ENCODE results near the gene POP7. TPM values are rescaled to one million over a fixed set of nuclear protein-coding genes. Genes with fewer than 3 reads are reported as not detected.

POP7 gene
- total RNA-seq, 1 experiment from 2014 or later: 79.2 TPM

DNA sequence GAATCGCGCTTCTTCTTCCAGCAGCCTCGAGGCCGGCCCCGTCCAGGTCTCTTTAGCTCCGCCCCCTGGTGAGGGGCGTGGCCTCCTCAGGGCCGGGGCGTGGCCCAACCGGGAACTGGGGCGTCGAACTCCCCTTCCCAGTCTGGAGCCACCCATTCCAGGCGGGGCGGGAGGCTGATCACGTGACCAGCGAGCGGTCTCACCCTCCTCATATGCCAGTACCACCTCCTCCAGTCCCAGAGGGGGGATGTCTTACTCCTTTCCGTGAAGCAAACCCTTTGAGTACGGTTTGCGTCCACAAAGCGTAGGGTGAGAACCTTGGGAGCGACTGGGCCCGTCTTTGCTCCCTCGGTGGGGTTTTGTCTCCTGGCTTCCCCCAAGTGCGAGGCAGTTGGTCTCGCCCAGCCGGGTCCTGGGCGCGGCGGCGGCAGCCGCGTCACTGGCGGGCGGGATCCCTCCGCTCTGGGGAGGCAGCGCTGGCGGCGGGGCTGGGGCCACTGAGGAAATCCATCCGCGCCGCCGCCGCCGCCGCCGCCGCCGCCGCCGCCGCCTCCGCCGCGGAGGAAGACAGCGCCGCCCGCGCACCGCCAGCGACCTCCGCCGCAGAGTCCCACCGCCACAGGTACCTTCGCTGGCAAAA, 32.5 kb upstream of the POP7 start, which contains the start of gene GNB2 (continued):
- TF ChIP-seq TCF7 (CRISPR knock-in tag; IDR thresholded peaks at IDR 0.05; ENCODE audit: low read depth) (no peak), ZNF232 (CRISPR knock-in tag; IDR thresholded peaks at IDR 0.05) (0 out of 2 replicates have a peak, but pooled peaks have one; percentile 38), MYBL2 (CRISPR knock-in tag; IDR thresholded peaks at IDR 0.05) (no peak), ZNF138 (CRISPR knock-in tag; conservative IDR thresholded peaks at IDR 0.05) (no peak), GTF2I (CRISPR knock-in tag; conservative IDR thresholded peaks at IDR 0.05) (no peak), NR1H2 (CRISPR knock-in tag; IDR thresholded peaks at IDR 0.05) (no peak), FOXK1 (CRISPR knock-in tag; IDR thresholded peaks at IDR 0.05) (peak; percentile 56; the same call in 1 of the 2 replicates), ZNF396 (CRISPR knock-in tag; IDR thresholded peaks at IDR 0.05; ENCODE audit: borderline replicate concordance) (no peak), OVOL2 (CRISPR knock-in tag; IDR thresholded peaks at IDR 0.05; ENCODE audit: borderline replicate concordance) (no peak), CREB1 (CRISPR knock-in tag; IDR thresholded peaks at IDR 0.05) (no peak), SMAD3 (CRISPR knock-in tag; IDR thresholded peaks at IDR 0.05; ENCODE audit: borderline replicate concordance) (no peak), GRHL2 (CRISPR knock-in tag; IDR thresholded peaks at IDR 0.05; ENCODE audit: insufficient replicate concordance, severe bottlenecking) (no peak), NFE2L1 (CRISPR knock-in tag; IDR thresholded peaks at IDR 0.05) (no peak), NR3C1 (CRISPR knock-in tag; conservative IDR thresholded peaks at IDR 0.05; ENCODE audit: low read depth) (no peak), SP1 (CRISPR knock-in tag; conservative IDR thresholded peaks at IDR 0.05) (peak; percentile 93), ZNF219 (CRISPR knock-in tag; IDR thresholded peaks at IDR 0.05; ENCODE audit: borderline replicate concordance) (no peak), CBFB (CRISPR knock-in tag; IDR thresholded peaks at IDR 0.05; ENCODE audit: low read depth) (no peak), TEAD4 (CRISPR knock-in tag; IDR thresholded peaks at IDR 0.05) (no peak)
- TF ChIP-seq, protein P1, sequence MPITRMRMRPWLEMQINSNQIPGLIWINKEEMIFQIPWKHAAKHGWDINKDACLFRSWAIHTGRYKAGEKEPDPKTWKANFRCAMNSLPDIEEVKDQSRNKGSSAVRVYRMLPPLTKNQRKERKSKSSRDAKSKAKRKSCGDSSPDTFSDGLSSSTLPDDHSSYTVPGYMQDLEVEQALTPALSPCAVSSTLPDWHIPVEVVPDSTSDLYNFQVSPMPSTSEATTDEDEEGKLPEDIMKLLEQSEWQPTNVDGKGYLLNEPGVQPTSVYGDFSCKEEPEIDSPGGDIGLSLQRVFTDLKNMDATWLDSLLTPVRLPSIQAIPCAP (CRISPR knock-in tag; IDR thresholded peaks at IDR 0.05): no peak
- TF ChIP-seq, protein P2, sequence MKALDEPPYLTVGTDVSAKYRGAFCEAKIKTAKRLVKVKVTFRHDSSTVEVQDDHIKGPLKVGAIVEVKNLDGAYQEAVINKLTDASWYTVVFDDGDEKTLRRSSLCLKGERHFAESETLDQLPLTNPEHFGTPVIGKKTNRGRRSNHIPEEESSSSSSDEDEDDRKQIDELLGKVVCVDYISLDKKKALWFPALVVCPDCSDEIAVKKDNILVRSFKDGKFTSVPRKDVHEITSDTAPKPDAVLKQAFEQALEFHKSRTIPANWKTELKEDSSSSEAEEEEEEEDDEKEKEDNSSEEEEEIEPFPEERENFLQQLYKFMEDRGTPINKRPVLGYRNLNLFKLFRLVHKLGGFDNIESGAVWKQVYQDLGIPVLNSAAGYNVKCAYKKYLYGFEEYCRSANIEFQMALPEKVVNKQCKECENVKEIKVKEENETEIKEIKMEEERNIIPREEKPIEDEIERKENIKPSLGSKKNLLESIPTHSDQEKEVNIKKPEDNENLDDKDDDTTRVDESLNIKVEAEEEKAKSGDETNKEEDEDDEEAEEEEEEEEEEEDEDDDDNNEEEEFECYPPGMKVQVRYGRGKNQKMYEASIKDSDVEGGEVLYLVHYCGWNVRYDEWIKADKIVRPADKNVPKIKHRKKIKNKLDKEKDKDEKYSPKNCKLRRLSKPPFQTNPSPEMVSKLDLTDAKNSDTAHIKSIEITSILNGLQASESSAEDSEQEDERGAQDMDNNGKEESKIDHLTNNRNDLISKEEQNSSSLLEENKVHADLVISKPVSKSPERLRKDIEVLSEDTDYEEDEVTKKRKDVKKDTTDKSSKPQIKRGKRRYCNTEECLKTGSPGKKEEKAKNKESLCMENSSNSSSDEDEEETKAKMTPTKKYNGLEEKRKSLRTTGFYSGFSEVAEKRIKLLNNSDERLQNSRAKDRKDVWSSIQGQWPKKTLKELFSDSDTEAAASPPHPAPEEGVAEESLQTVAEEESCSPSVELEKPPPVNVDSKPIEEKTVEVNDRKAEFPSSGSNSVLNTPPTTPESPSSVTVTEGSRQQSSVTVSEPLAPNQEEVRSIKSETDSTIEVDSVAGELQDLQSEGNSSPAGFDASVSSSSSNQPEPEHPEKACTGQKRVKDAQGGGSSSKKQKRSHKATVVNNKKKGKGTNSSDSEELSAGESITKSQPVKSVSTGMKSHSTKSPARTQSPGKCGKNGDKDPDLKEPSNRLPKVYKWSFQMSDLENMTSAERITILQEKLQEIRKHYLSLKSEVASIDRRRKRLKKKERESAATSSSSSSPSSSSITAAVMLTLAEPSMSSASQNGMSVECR (CRISPR knock-in tag; IDR thresholded peaks at IDR 0.05; ENCODE audit: borderline replicate concordance): peak; percentile 68; the same call in 1 of the 2 replicates
- TF ChIP-seq, protein P3, sequence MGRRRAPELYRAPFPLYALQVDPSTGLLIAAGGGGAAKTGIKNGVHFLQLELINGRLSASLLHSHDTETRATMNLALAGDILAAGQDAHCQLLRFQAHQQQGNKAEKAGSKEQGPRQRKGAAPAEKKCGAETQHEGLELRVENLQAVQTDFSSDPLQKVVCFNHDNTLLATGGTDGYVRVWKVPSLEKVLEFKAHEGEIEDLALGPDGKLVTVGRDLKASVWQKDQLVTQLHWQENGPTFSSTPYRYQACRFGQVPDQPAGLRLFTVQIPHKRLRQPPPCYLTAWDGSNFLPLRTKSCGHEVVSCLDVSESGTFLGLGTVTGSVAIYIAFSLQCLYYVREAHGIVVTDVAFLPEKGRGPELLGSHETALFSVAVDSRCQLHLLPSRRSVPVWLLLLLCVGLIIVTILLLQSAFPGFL (CRISPR knock-in tag; IDR thresholded peaks at IDR 0.05; ENCODE audit: borderline replicate concordance): no peak
- TF ChIP-seq, protein P4, sequence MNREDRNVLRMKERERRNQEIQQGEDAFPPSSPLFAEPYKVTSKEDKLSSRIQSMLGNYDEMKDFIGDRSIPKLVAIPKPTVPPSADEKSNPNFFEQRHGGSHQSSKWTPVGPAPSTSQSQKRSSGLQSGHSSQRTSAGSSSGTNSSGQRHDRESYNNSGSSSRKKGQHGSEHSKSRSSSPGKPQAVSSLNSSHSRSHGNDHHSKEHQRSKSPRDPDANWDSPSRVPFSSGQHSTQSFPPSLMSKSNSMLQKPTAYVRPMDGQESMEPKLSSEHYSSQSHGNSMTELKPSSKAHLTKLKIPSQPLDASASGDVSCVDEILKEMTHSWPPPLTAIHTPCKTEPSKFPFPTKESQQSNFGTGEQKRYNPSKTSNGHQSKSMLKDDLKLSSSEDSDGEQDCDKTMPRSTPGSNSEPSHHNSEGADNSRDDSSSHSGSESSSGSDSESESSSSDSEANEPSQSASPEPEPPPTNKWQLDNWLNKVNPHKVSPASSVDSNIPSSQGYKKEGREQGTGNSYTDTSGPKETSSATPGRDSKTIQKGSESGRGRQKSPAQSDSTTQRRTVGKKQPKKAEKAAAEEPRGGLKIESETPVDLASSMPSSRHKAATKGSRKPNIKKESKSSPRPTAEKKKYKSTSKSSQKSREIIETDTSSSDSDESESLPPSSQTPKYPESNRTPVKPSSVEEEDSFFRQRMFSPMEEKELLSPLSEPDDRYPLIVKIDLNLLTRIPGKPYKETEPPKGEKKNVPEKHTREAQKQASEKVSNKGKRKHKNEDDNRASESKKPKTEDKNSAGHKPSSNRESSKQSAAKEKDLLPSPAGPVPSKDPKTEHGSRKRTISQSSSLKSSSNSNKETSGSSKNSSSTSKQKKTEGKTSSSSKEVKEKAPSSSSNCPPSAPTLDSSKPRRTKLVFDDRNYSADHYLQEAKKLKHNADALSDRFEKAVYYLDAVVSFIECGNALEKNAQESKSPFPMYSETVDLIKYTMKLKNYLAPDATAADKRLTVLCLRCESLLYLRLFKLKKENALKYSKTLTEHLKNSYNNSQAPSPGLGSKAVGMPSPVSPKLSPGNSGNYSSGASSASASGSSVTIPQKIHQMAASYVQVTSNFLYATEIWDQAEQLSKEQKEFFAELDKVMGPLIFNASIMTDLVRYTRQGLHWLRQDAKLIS (CRISPR knock-in tag; IDR thresholded peaks at IDR 0.05; ENCODE audit: borderline replicate concordance): no peak
- TF ChIP-seq, protein P5, sequence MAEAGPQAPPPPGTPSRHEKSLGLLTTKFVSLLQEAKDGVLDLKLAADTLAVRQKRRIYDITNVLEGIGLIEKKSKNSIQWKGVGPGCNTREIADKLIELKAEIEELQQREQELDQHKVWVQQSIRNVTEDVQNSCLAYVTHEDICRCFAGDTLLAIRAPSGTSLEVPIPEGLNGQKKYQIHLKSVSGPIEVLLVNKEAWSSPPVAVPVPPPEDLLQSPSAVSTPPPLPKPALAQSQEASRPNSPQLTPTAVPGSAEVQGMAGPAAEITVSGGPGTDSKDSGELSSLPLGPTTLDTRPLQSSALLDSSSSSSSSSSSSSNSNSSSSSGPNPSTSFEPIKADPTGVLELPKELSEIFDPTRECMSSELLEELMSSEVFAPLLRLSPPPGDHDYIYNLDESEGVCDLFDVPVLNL (CRISPR knock-in tag; IDR thresholded peaks at IDR 0.05; ENCODE audit: borderline replicate concordance, low read depth): no peak
- TF ChIP-seq, protein P6, sequence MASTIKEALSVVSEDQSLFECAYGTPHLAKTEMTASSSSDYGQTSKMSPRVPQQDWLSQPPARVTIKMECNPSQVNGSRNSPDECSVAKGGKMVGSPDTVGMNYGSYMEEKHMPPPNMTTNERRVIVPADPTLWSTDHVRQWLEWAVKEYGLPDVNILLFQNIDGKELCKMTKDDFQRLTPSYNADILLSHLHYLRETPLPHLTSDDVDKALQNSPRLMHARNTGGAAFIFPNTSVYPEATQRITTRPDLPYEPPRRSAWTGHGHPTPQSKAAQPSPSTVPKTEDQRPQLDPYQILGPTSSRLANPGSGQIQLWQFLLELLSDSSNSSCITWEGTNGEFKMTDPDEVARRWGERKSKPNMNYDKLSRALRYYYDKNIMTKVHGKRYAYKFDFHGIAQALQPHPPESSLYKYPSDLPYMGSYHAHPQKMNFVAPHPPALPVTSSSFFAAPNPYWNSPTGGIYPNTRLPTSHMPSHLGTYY (CRISPR knock-in tag; IDR thresholded peaks at IDR 0.05): no peak
- TF ChIP-seq, protein P7, sequence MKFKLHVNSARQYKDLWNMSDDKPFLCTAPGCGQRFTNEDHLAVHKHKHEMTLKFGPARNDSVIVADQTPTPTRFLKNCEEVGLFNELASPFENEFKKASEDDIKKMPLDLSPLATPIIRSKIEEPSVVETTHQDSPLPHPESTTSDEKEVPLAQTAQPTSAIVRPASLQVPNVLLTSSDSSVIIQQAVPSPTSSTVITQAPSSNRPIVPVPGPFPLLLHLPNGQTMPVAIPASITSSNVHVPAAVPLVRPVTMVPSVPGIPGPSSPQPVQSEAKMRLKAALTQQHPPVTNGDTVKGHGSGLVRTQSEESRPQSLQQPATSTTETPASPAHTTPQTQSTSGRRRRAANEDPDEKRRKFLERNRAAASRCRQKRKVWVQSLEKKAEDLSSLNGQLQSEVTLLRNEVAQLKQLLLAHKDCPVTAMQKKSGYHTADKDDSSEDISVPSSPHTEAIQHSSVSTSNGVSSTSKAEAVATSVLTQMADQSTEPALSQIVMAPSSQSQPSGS (CRISPR knock-in tag; IDR thresholded peaks at IDR 0.05; ENCODE audit: borderline replicate concordance, low read depth): no peak

Measured in WTC11 (cell line).